Muscle of leg (tissue), 11 donors: ENCODE data around the gene KDM3B. TPM values are rescaled to one million over a fixed set of nuclear protein-coding genes. Genes with fewer than 3 reads are reported as not detected.

ENCODE experiments used
- DNase-seq: peaks from one replicate; pipeline ENCODE4 v3.0.0; 2013
- H3K27ac ChIP-seq: one replicate; pipeline ENCODE4 v1.5.1; 2013; ENCODE audit warnings: mild to moderate bottlenecking, low read length, control low read depth
- H3K27me3 ChIP-seq: one replicate; pipeline ENCODE4 v1.6.1; 2013; ENCODE audit warnings: low read length; ENCODE audit not compliant: control insufficient read depth, insufficient read depth
- H3K36me3 ChIP-seq: one replicate; pipeline ENCODE4 v1.6.1; 2013; ENCODE audit warnings: low read length; ENCODE audit not compliant: control insufficient read depth, insufficient read depth
- H3K4me1 ChIP-seq: one replicate; pipeline ENCODE4 v1.6.1; 2013; ENCODE audit warnings: low read length; ENCODE audit not compliant: control insufficient read depth, insufficient read depth
- H3K4me3 ChIP-seq: one replicate; pipeline ENCODE4 v1.5.1; 2013; ENCODE audit warnings: low read length, control low read depth
- H3K9me3 ChIP-seq: replicated peaks from 2 replicates; pipeline ENCODE4 v1.6.1; 2013; ENCODE audit warnings: low read depth, low read length; ENCODE audit not compliant: control insufficient read depth
- WGBS: methylation state at CpG from one replicate; pipeline ENCODE4 v1.1.5; 2013; ENCODE audit warnings: missing lambda C conversion rate; ENCODE audit not compliant: insufficient coverage; 5-methylcytosine and 5-hydroxymethylcytosine counted together
- polyA plus RNA-seq, 8 donors: library from polyadenylated mRNA; unstranded; fragments of 120-200 nt; gene quantifications; one replicate each; pipeline versions ENCODE4 v1.2.1 to v1.2.3, GENCODE V29; 2013; ENCODE audit warnings: inconsistent platforms in 1 of 8, low replicate concordance in 1 of 8; ENCODE audit not compliant: insufficient read length in 8 of 8, insufficient read depth in 1 of 8
- total RNA-seq: library from RNA; stranded (reverse); fragments of 120-200 nt; gene quantifications from one replicate; pipeline ENCODE4 v1.2.4, GENCODE V29; 2013

The KDM3B gene
- total and polyA plus RNA-seq, 9 donors, result 44.0 to 65.9 (median 55.1) TPM

DNA sequence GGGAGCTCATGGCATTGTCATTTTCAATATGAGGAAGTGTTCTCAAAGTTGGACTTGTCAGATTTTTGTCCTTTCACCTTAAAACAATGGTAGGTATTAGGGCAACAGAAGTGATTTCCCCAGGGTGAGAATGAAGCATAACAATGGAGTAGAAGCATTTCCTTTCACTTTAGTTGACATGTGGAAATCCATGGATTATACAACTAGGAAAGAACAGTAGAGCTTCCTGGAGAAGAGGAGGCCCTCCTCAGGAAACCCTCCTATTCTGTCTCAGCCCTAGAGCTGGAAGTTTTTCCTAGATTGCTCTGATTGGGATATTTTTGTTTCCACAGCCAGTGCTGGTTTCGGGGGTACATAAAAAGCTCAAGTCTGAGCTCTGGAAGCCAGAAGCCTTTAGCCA lies 72.6 kb downstream of the KDM3B start:
- no peaks in the 10 kb centered on the region for H3K9me3 ChIP-seq
- WGBS, result 100% methylated on average over 1 of the region's 1 CpG
- no peak overlapping the region for H3K27ac ChIP-seq
- no peak overlapping the region for H3K4me3 ChIP-seq
- H3K27me3 ChIP-seq, result no peaks in the 10 kb centered on the region
- no peak for DNase-seq
- H3K36me3 ChIP-seq, result peaks cover 73% of the 10 kb centered on the region
- H3K4me1 ChIP-seq, result no peaks in the 10 kb centered on the region

DNA sequence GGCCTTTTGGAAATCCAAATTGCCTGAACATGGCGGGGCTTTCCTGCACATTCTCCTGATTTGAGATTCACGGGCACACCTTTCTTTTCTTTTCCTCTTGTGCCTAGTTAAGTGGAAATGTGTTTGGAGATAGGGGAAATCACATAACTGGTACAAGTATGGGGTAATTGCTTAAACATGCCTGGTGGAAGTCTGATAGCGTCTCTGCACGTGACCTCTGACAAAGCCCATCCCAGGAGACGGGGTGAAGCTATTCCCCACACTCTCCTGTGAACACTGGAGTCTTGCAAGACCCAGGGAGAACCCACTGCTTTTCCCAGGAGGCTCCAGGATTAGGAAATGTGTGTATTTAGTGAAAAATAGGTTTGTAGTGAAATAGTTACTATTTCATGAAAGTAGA lies 83.5 kb downstream of the KDM3B start:
- WGBS, result no CpG with 5 or more reads among the region's 5 CpGs
- peaks cover 38% of the 10 kb centered on the region for H3K36me3 ChIP-seq
- H3K9me3 ChIP-seq, result no peaks in the 10 kb centered on the region
- no peaks in the 10 kb centered on the region for H3K27me3 ChIP-seq
- H3K27ac ChIP-seq, result no peak overlapping the region
- H3K4me1 ChIP-seq, result peaks cover 16% of the 10 kb centered on the region
- no peak for DNase-seq
- H3K4me3 ChIP-seq, result no peak overlapping the region

DNA sequence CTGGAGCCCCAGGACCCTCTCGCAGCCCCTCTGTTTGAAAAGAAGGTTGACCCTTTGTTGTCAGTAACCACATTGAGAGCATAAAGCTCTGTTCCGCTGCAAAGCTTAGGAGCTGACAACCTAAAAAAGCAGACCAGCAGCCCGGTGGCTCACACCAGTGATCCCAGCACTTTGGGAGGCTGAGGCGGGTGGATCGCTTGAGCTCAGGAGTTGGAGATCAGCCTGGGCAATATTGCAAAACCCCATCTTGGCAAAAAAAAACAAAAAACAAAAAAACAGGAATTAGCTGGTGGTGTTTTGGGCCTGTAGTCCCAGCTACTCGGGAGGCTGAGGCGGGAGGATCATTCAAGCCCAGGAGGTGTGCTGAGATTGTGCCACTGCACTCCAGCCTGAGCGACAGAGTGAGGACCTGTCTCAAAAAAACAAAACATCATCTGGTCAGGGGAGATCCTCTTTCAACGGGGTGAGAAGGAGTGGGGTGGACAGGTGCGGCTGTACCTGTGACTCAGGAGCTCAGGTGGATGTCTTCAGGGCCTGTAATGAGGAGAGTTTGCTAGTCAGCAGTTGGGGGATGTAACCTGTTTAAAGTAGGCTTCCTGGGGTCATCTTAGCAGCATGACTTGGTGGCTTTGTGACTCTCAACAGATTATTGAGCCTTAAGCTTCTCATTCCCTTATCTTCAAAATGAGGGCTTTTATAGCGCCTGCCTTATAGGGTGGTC lies 85.7 kb downstream of the KDM3B start:
- no peaks in the 10 kb centered on the region for H3K9me3 ChIP-seq
- WGBS, result 75% methylated on average over 7 of the region's 11 CpGs
- H3K27me3 ChIP-seq, result no peaks in the 10 kb centered on the region
- peak overlapping the region; percentile 31 for H3K4me3 ChIP-seq
- peaks cover 16% of the 10 kb centered on the region for H3K4me1 ChIP-seq
- no peak for DNase-seq
- H3K36me3 ChIP-seq, result peaks cover 22% of the 10 kb centered on the region
- H3K27ac ChIP-seq, result peak overlapping the region; percentile 48

DNA sequence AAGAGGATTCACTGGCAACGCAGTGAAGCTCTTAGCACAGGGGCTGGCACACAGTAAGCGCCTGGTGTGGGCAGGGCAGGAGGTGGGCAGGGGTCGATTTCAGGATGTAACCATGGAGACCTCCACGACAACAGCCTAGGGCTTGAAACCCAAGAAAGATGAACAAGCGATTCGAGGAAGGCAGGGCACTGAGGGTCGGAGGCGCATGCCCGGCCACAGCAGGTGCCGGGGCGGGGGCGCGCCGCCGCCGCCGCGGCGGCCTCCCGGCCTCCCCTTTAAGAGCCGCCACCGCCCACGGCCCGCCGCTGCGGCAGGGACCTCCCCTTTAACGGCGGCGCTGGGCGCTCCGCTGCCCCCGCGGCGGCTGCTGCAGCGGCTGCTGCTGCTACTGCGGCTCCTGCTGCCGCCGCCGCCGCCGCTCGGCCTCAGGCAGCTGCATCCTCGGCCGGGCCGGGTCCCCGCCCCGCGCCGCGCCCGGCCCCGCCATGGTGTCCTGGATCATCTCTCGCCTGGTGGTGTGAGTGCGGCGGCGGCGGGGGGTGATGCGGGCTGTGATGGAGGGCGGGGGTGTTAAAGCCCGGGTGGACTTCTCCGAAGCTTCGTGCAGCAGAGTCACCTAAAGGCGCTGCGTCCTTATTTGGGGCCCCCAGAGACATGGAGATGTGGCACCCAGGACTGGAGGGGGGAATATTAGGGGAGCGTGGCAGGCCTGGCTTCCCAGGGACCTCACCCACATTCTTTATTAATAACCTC lies 86.4 kb downstream of the KDM3B start, which contains the start of gene REEP2:
Gene REEP2 (plus strand): TSS at position 334 of the 753 bp plus-strand sequence. CDS start 152 bp downstream, at position 486.
- Histone ChIP-seq H3K36me3 (peaks cover 14% of the 10 kb centered on the region), H3K27ac (peak within 1 kb of the TSS; percentile 59), H3K4me3 (peak within 1 kb of the TSS; percentile 44), H3K27me3 (no peaks in the 10 kb centered on the region), H3K4me1 (peaks cover 16% of the 10 kb centered on the region), H3K9me3 (no peaks in the 10 kb centered on the region)
- peak; percentile 67 for DNase-seq
- WGBS, result under 1% methylated on average over 57 of the region's 65 CpGs

DNA sequence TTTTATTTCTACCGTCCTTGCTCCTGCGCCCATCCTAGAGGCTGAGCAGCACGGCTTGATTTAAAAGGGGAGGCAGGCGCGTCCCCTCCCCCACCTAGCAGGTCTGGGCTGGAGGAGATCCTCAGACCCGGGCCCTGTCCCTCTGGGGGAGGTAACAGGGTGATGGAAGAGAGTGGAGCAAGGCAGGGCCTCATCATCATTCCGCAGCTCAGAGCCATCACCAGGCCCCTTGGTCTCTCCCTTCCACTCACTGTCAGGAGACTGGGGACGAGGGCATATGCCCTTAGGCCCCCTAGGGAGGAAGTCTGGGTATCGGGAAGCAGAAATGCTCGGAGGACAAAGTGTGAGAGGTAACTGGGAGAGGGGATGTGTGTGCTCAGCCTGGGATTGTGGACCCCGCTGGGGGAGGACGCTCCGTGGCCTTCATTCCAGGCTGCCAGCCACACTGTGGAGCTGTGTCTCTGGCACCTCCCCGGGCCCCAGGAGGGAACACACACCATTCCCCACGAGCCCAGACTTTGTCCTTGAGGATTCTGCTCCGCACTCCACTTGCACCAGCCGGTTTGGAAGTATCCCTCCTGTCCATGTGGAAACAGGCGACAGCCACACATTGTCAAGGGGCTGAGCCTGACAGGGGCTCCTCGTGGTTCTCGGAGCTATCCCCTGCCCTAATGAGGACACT lies 87.1 kb downstream of the KDM3B start:
- WGBS, result 35% methylated on average over 11 of the region's 20 CpGs
- peaks cover 16% of the 10 kb centered on the region for H3K4me1 ChIP-seq
- H3K36me3 ChIP-seq, result peaks cover 11% of the 10 kb centered on the region
- peak overlapping the region; percentile 44 for H3K4me3 ChIP-seq
- peak overlapping the region; percentile 59 for H3K27ac ChIP-seq
- H3K9me3 ChIP-seq, result no peaks in the 10 kb centered on the region
- no peak for DNase-seq
- H3K27me3 ChIP-seq, result no peaks in the 10 kb centered on the region

DNA sequence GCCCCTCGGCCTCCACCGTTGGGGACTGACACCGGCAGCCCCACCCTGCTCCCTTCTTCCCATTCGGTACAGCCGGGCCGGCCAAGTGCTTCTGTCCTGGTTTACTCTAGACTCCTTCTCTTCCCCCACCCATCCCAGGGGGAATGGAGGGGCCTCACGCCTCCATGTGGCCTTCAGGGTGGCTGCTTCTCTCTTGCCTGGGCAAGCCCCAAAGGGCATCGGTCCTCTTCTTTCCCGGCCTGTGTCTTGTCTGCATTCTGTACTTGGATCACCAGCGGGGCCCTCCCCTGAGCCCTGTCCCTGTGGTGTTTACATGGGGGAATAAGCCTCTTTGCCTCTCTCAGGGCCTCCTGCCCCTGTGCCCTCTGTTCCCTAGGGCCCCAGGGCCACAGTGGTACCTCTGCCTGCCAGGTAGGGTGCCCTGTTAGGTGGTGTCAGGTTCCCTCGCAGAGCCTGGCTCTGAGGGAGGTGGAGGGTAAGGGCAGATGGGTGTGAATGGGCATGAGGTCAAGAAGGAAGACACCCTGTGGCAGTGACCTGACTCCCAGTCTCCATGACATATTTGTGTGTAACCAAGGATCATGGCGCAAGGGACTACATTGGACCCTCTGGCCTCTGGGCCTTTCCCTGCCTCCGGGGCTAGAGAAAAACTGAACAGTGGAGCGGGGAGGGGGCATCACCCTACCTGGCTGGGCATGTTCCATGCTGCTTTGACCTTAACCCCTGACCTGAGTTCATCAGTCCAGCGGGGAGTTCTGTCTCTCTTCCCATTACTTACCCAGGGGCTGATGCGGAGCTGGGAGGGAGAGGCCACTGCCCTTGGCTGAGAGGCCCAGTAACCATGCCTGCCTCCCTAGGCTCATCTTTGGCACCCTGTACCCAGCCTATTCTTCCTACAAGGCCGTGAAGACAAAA lies 87.9 kb downstream of the KDM3B start:
- WGBS, result 56% methylated on average over 12 of the region's 17 CpGs
- Histone ChIP-seq H3K27ac (no peak overlapping the region), H3K27me3 (no peaks in the 10 kb centered on the region), H3K36me3 (peaks cover 7% of the 10 kb centered on the region), H3K9me3 (no peaks in the 10 kb centered on the region), H3K4me1 (peaks cover 16% of the 10 kb centered on the region), H3K4me3 (no peak overlapping the region)
- no peak for DNase-seq

DNA sequence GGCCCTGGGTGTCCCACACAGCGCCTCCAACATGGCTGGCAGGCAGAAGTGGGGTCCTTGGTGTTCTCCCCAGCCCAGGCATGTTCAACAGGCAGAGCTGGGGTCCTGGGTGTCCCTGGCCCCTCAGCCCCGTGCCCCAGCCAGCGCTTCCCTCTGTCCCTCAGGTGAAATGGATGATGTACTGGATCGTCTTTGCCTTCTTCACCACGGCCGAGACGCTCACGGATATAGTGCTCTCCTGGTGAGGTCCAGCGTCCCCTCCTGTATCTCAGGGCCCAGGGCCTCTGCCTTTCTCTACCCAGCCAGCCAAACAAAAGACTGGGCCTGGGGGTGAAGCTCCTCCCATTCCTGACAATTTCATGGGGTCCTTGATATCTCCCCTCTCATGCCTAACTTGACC lies 88.7 kb downstream of the KDM3B start:
- Histone ChIP-seq H3K36me3 (no peaks in the 10 kb centered on the region), H3K27ac (no peak overlapping the region), H3K4me1 (peaks cover 16% of the 10 kb centered on the region), H3K27me3 (no peaks in the 10 kb centered on the region), H3K9me3 (no peaks in the 10 kb centered on the region), H3K4me3 (no peak overlapping the region)
- DNase-seq, result no peak
- WGBS, result 84% methylated on average over 9 of the region's 9 CpGs

DNA sequence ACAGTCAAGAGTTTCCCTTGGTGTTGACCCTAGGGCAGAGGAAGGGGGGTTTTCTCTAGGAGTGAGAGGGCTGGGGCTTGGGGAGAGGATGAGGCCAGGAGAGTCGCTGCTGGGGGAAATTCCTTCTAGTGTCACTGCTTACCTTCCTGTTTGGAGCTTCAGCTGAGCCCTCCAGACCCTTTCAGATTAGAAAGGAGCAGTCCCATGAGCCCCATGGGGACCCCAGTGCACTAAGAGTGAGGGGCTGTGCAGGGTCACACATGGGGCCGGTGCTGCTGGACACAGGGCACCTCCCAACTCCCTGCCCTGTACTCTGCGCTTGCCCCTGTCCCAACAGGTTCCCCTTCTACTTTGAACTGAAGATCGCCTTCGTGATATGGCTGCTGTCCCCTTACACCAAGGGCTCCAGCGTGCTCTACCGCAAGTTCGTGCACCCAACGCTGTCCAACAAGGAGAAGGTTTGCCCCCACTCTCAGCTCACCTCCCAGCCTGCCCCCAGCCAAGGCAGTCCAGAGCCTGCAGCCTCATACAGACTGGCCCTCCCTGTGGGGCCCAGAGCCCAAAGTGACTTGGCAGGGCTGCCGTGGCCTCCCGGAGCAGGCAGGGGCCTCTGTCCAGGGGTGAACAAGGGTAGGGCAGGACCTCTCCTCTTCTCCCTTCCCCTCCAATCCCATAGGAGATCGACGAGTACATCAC lies 91.7 kb downstream of the KDM3B start:
- H3K27me3 ChIP-seq, result no peaks in the 10 kb centered on the region
- 86% methylated on average over 8 of the region's 13 CpGs for WGBS
- no peaks in the 10 kb centered on the region for H3K9me3 ChIP-seq
- H3K4me1 ChIP-seq, result peaks cover 7% of the 10 kb centered on the region
- no peak overlapping the region for H3K27ac ChIP-seq
- H3K4me3 ChIP-seq, result no peak overlapping the region
- DNase-seq, result no peak
- H3K36me3 ChIP-seq, result no peaks in the 10 kb centered on the region
